Neural cell (in vitro differentiated cells): Measurements from ENCODE around the gene ATE1. TPM values are rescaled to one million over a fixed set of nuclear protein-coding genes. Genes with fewer than 3 reads are reported as not detected.

Experiments used
- H2AFZ ChIP-seq: fragments of 200-600, 300-800 bp; sonication (generic), shearing (Covaris generic); 2 replicates; pipeline ENCODE4 v1.6.0; 2014; ENCODE audit warnings: low read depth, mild to moderate bottlenecking, antibody characterized with exemption, low read length, moderate library complexity
- H3F3A ChIP-seq: fragments of 200-600 bp; shearing (Covaris generic); 2 replicates; pipeline ENCODE4 v1.6.1; 2016; ENCODE audit warnings: mild to moderate bottlenecking, moderate library complexity, mixed read lengths, antibody characterized with exemption, low read length; ENCODE audit not compliant: insufficient read depth, poor library complexity, severe bottlenecking
- H3K27ac ChIP-seq: fragments of 200-600, 300-800 bp; sonication (generic), shearing (Covaris generic); 2 replicates; pipeline ENCODE4 v1.5.1; 2014; ENCODE audit warnings: mild to moderate bottlenecking, low read length, moderate library complexity
- H3K27me3 ChIP-seq: fragments of 300-800, 200-600 bp; sonication (generic), shearing (Covaris generic); 2 replicates; pipeline ENCODE4 v1.6.0; 2014; ENCODE audit warnings: mild to moderate bottlenecking, low read depth, low read length, moderate library complexity; ENCODE audit not compliant: insufficient read depth
- H3K36me3 ChIP-seq: fragments of 300-800, 200-600 bp; sonication (generic), shearing (Covaris generic); 2 replicates; pipeline ENCODE4 v1.5.1; 2014; ENCODE audit warnings: mild to moderate bottlenecking, antibody characterized with exemption, low read length, moderate library complexity; ENCODE audit not compliant: insufficient read depth
- H3K4me2 ChIP-seq: fragments of 300-800, 200-600 bp; sonication (generic), shearing (Covaris generic); 2 replicates; pipeline ENCODE4 v1.6.0; 2014; ENCODE audit warnings: mild to moderate bottlenecking, low read length
- H3K4me3 ChIP-seq: fragments of 300-800, 200-600 bp; sonication (generic), shearing (Covaris generic); 2 replicates; pipeline ENCODE4 v1.5.1; 2014; ENCODE audit warnings: mild to moderate bottlenecking, low read length, moderate library complexity
- H3K79me2 ChIP-seq: fragments of 200-600 bp; shearing (Covaris generic); replicated peaks from 2 replicates; pipeline ENCODE4 v1.6.0; 2014; ENCODE audit warnings: mild to moderate bottlenecking, low read length, moderate library complexity; ENCODE audit not compliant: insufficient read depth
- H3K9ac ChIP-seq: fragments of 300-800, 200-600 bp; sonication (generic), shearing (Covaris generic); 2 replicates; pipeline ENCODE4 v1.6.1; 2016; ENCODE audit warnings: mild to moderate bottlenecking, low read length, mixed read lengths
- H3K9me2 ChIP-seq: fragments of 200-600 bp; shearing (Covaris generic); 2 replicates; pipeline ENCODE4 v1.6.1; 2016; ENCODE audit warnings: mild to moderate bottlenecking, low read length, mixed read lengths; ENCODE audit not compliant: insufficient read depth
- H3K9me3 ChIP-seq: fragments of 200-600, 300-800 bp; sonication (generic), shearing (Covaris generic); 2 replicates; pipeline ENCODE4 v1.6.1; 2016; ENCODE audit warnings: mild to moderate bottlenecking, mixed run types, low read length, moderate library complexity, mixed read lengths
- H4K20me1 ChIP-seq: fragments of 200-600 bp; shearing (Covaris generic); 2 replicates; pipeline ENCODE4 v1.6.1; 2016; ENCODE audit warnings: mild to moderate bottlenecking, mixed run types; ENCODE audit not compliant: insufficient read depth
- CTCF ChIP-seq: fragments of 450-650 bp; IDR thresholded peaks from 2 replicates; pipeline ENCODE4 v1.5.1; 2014; ENCODE audit warnings: antibody characterized with exemption, mild to moderate bottlenecking, moderate library complexity; ENCODE audit not compliant: poor library complexity, severe bottlenecking
- EP300 ChIP-seq: fragments of 450-650 bp; conservative IDR thresholded peaks from 2 replicates; pipeline ENCODE4 v1.6.1; 2014; ENCODE audit warnings: antibody characterized with exemption, mild to moderate bottlenecking, moderate library complexity; ENCODE audit not compliant: poor library complexity, severe bottlenecking
- EZH2 ChIP-seq: fragments of 200-600, 300-800 bp; shearing (Covaris generic), sonication (generic); IDR thresholded peaks from 2 replicates; pipeline ENCODE4 v1.6.1; 2014; ENCODE audit warnings: antibody characterized with exemption, low read length, borderline replicate concordance, mild to moderate bottlenecking; ENCODE audit not compliant: insufficient read depth, poor library complexity, severe bottlenecking
- MXI1 ChIP-seq: fragments of 450-650 bp; conservative IDR thresholded peaks from 2 replicates; pipeline ENCODE4 v1.6.1; 2014; ENCODE audit warnings: antibody characterized with exemption, mild to moderate bottlenecking; ENCODE audit not compliant: poor library complexity, severe bottlenecking
- POLR2AphosphoS5 ChIP-seq: IDR thresholded peaks from 2 replicates; pipeline ENCODE4 v1.6.1; 2012
- RAD21 ChIP-seq: fragments of 450-650 bp; conservative IDR thresholded peaks from 2 replicates; pipeline ENCODE4 v1.6.1; 2014; ENCODE audit warnings: antibody characterized with exemption, mild to moderate bottlenecking, moderate library complexity
- REST ChIP-seq: IDR thresholded peaks from 2 replicates; pipeline ENCODE4 v1.6.1; 2012; ENCODE audit warnings: borderline replicate concordance
- SMC3 ChIP-seq: fragments of 450-650 bp; conservative IDR thresholded peaks from 2 replicates; pipeline ENCODE4 v1.6.1; 2014; ENCODE audit warnings: antibody characterized with exemption, mild to moderate bottlenecking, moderate library complexity; ENCODE audit not compliant: poor library complexity
- TAF1 ChIP-seq: IDR thresholded peaks from 2 replicates; pipeline ENCODE4 v1.6.1; 2012; ENCODE audit warnings: low read depth
- polyA plus RNA-seq: library from polyadenylated mRNA; depleted of rRNA; stranded (reverse); fragments of >200 nt; gene quantifications from 2 replicates; pipeline ENCODE4 v1.2.3, GENCODE V29; 2014

The ATE1 gene
- polyA plus RNA-seq, 1 donor from 2014 or later: 23.7 TPM

- peak overlapping the region; percentile 96 for H3K27ac ChIP-seq
- H3K27me3 ChIP-seq: no peaks in the 10 kb centered on the region
- H3K9me2 ChIP-seq: no peaks in the 10 kb centered on the region
- H4K20me1 ChIP-seq: no peaks in the 10 kb centered on the region
- peak overlapping the region; percentile 58 for H3K9ac ChIP-seq
- H3F3A ChIP-seq: no peaks in the 10 kb centered on the region
- H3K79me2 ChIP-seq: no peaks in the 10 kb centered on the region
- peak overlapping the region; percentile 73 for H2AFZ ChIP-seq
- no peaks in the 10 kb centered on the region for H3K9me3 ChIP-seq
- no peaks in the 10 kb centered on the region for H3K36me3 ChIP-seq
- H3K4me2 ChIP-seq: peak overlapping the region; percentile 63
- TF ChIP-seq EZH2 (no peak), TAF1 (no peak), EP300 (peak; percentile 96), CTCF (no peak), SMC3 (no peak), POLR2AphosphoS5 (peak; percentile 82), MXI1 (no peak), RAD21 (peak; percentile 33), REST (peak; percentile 95)
- H3K4me3 ChIP-seq: peak overlapping the region; percentile 32
Observed at GRCh38 chr10:121694966-121695643, 232.7 kb downstream of the ATE1 start.

DNA sequence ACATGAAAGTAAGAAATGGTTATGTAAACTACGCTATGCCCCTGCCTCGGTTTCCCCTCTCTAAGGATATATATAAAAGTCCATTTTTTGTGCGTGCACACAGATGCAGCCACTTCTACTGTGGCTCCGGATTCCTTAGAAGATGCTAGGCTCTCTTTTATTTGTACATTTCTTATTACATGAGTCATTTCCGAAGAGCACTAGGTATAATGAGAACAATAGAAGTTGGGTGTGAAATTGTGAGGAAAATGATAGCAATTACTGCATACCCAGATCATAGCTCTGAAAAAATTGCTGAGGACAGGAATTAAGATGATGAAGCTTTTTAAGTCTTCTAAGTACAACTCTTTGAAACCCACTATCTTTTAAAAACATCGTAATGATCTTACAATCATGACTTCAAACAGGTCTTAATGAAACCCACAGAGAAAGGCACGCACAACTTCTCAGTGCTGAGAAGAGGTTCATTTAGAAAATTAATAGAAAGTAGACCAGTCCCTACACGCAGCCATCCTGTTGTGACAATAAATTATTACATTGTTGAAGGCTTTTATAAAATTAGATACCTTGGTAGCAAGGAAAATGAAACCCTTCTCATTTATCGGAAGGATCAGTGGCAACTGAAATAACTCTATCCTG lies 233.4 kb downstream of the ATE1 start:
- H3K27ac ChIP-seq: peak overlapping the region; percentile 96
- no peaks in the 10 kb centered on the region for H3K79me2 ChIP-seq
- no peaks in the 10 kb centered on the region for H3F3A ChIP-seq
- TF ChIP-seq TAF1 (no peak), MXI1 (no peak), EP300 (no peak)
- no peaks in the 10 kb centered on the region for H3K27me3 ChIP-seq
- no peaks in the 10 kb centered on the region for H3K36me3 ChIP-seq
- H3K9me2 ChIP-seq: no peaks in the 10 kb centered on the region
- H3K4me3 ChIP-seq: peak overlapping the region; percentile 32
- no peaks in the 10 kb centered on the region for H4K20me1 ChIP-seq
- H3K9ac ChIP-seq: peak overlapping the region; percentile 53
- H3K4me2 ChIP-seq: peak overlapping the region; percentile 63
- H2AFZ ChIP-seq: no peak overlapping the region
- H3K9me3 ChIP-seq: no peaks in the 10 kb centered on the region
